Right lobe of liver (tissue), 6 donors: ENCODE data around the gene SMPD2. TPM values are rescaled to one million over a fixed set of nuclear protein-coding genes. Genes with fewer than 3 reads are reported as not detected.

Source experiments
- ATAC-seq, 4 donors: fragments of 200-7000 bp; cut with Tn5 transposase; one replicate each; pipeline ENCODE4 v1.9.1; 2020; ENCODE audit warnings: mild to moderate bottlenecking in 4 of 4, moderate library complexity in 4 of 4
- DNase-seq, 3 donors: peaks; one replicate each; pipeline ENCODE4 v3.0.0-alpha.2; 2020
- H3K27ac ChIP-seq, 3 donors: fragments of 200-600 bp; one replicate each; pipeline ENCODE4 v1.8.0; 2022
- H3K27me3 ChIP-seq, 2 donors: fragments of 200-600 bp; one replicate each; pipeline ENCODE4 v1.8.0; 2022
- H3K36me3 ChIP-seq, 4 donors: fragments of 200-600 bp; sonication (generic) in 1 of 4; one replicate each; pipeline versions ENCODE4 v1.5.1 to v1.8.0; 2017 to 2022; ENCODE audit warnings: control low read depth in 1 of 4
- H3K4me1 ChIP-seq, 4 donors: fragments of 200-600 bp; sonication (generic) in 1 of 4; one replicate each; pipeline versions ENCODE4 v1.5.1 to v1.8.0; 2017 to 2022; ENCODE audit warnings: control low read depth in 1 of 4
- H3K4me3 ChIP-seq, 3 donors: fragments of 200-600 bp; one replicate each; pipeline ENCODE4 v1.8.0; 2022
- H3K9me3 ChIP-seq, 4 donors: fragments of 200-600 bp; sonication (generic) in 1 of 4; one replicate each; pipeline versions ENCODE4 v1.5.1 to v1.8.0; 2017 to 2022; ENCODE audit warnings: control low read depth in 1 of 4
- CTCF ChIP-seq, 4 donors: fragments of 200-600 bp in 3 of 4; fragments of 450-650 bp in 1 of 4; IDR thresholded peaks; one replicate each; pipeline versions ENCODE4 v1.5.1 to v1.8.0; 2016 to 2022; ENCODE audit warnings: antibody characterized with exemption in 4 of 4, mild to moderate bottlenecking in 2 of 4
- POLR2A ChIP-seq: fragments of 450-650 bp; IDR thresholded peaks from one replicate; pipeline ENCODE4 v1.6.1; 2017; ENCODE audit warnings: antibody characterized with exemption, mild to moderate bottlenecking
- WGBS: methylation state at CpG from one replicate; pipeline ENCODE4 v1.1.6; 2018; ENCODE audit warnings: low coverage, low lambda C conversion rate; ENCODE audit not compliant: insufficient coverage; ENCODE audit errors: missing lambda C conversion rate; 5-methylcytosine and 5-hydroxymethylcytosine counted together
- intact Hi-C, 2 donors: fragments of 100-400 bp; cut with DNase I; formaldehyde crosslinking; loops; one replicate each; pipeline versions ENCODE4 v1.11.2 to v1.14.1; 2022
- total RNA-seq, 6 experiments: library from RNA; depleted of rRNA in 2 of 6; stranded (reverse); fragments of >200 nt in 2 of 6; fragmentation: NEBNext Ultra II Directional in 3 of 6; extraction: Animal tissue kit (Norgen Biotek cat#: 25700) in 3 of 6; gene quantifications; one replicate each; pipeline versions ENCODE4 v1.1.0 to v1.2.4, GENCODE V29; 2016 to 2023
- donor health status: DM: no; HTN: yes; CAD: no.
- donor health status: DM: no; HTN: no; CAD: no.
- donor health status: DM: no; HTN: no; CAD: no.
- donor health status: DM: no; HTN: yes; CAD: no.
- donor health status: DM: no; HTN: yes; CAD: no.

The SMPD2 gene
- total RNA-seq, 6 experiments from 2014 or later: 3.2 to 7.7 (median 4.0) TPM

GRCh38 chr6:109480993-109481480 lies 40.5 kb downstream of the SMPD2 start:
- Histone ChIP-seq H3K9me3 (no peaks in the 10 kb centered on the region), H3K36me3 (peaks cover 0 to 7% (median 2%) of the 10 kb centered on the region in 4 donors), H3K27me3 (no peaks in the 10 kb centered on the region), H3K4me3 (no peak overlapping the region), H3K27ac (no peak overlapping the region), H3K4me1 (peaks cover 0 to 19% (median 4%) of the 10 kb centered on the region in 4 donors)
- WGBS: 96% methylated on average over 7 of the region's 7 CpGs
- TF ChIP-seq CTCF (IDR thresholded peaks at IDR 0.05): no peak
- TF ChIP-seq POLR2A: no peak
- ATAC-seq (no peak), DNase-seq (no peak)
- intact Hi-C loops: no loop called here

- 1% methylated on average over 14 of the region's 97 CpGs for WGBS
- DNase-seq (peak; percentile 94 to 96 (median 94)), ATAC-seq (peak; percentile 96 to 97 (median 97))
- Histone ChIP-seq H3K4me1 (peaks cover 0 to 16% (median 4%) of the 10 kb centered on the region in 4 donors), H3K4me3 (peak within 1 kb of the TSS; percentile 76 to 96 (median 91)), H3K27ac (peak within 1 kb of the TSS; percentile 67 to 92 (median 73)), H3K9me3 (no peaks in the 10 kb centered on the region), H3K36me3 (peaks cover 0 to 7% (median 2%) of the 10 kb centered on the region in 4 donors), H3K27me3 (no peaks in the 10 kb centered on the region)
- TF ChIP-seq POLR2A: peak; percentile 80
- TF ChIP-seq CTCF (IDR thresholded peaks at IDR 0.05): no peak
- intact Hi-C loops: no loop called here
Observed at GRCh38 chr6:109482905-109483734, 42.6 kb downstream of the SMPD2 start, which contains the start of gene ZBTB24. TSS of gene ZBTB24 (minus strand) at chr6:109483219. CDS start at chr6:109482026, 1,193 bp downstream.

GRCh38 chr6:109483735-109484057 lies 43.2 kb downstream of the SMPD2 start:
- WGBS: 13% methylated on average over 6 of the region's 6 CpGs
- TF ChIP-seq CTCF (IDR thresholded peaks at IDR 0.05) (no peak), POLR2A (no peak)
- intact Hi-C loops: no loop called here
- H3K4me3 ChIP-seq: peak overlapping the region; percentile 24 to 91 (median 76)
- H3K27ac ChIP-seq: no peak overlapping the region
- ATAC-seq: no peak
- H3K9me3 ChIP-seq: no peaks in the 10 kb centered on the region
- peaks cover 0 to 7% (median 2%) of the 10 kb centered on the region in 4 donors for H3K36me3 ChIP-seq
- no peak for DNase-seq
- peaks cover 0 to 16% (median 4%) of the 10 kb centered on the region in 4 donors for H3K4me1 ChIP-seq
- H3K27me3 ChIP-seq: no peaks in the 10 kb centered on the region

GRCh38 chr6:109484122-109484521 lies 43.6 kb downstream of the SMPD2 start:
- Histone ChIP-seq H3K4me1 (peaks cover 0 to 14% (median 2%) of the 10 kb centered on the region in 4 donors), H3K36me3 (peaks cover 0 to 7% (median 2%) of the 10 kb centered on the region in 4 donors), H3K4me3 (no peak overlapping the region), H3K27me3 (no peaks in the 10 kb centered on the region), H3K9me3 (no peaks in the 10 kb centered on the region), H3K27ac (no peak overlapping the region)
- ATAC-seq (no peak), DNase-seq (no peak)
- WGBS: 76% methylated on average over 3 of the region's 3 CpGs
- intact Hi-C loops: no loop called here
- TF ChIP-seq POLR2A: no peak
